Heart left ventricle (tissue), 13 donors: ENCODE measurements around the gene HERC6.

Experiments used
- CTCF ChIP-seq, 12 donors: fragments of 200-600 bp; sonication (generic) in 4 of 12; IDR thresholded peaks; one replicate each; pipeline versions ENCODE4 v1.5.0 to v1.8.0; 2018 to 2022; ENCODE audit warnings: antibody characterized with exemption in 12 of 12, mild to moderate bottlenecking in 5 of 12
- POLR2A ChIP-seq, 2 donors: fragments of 450-650 bp; IDR thresholded peaks; one replicate each; pipeline ENCODE4 v1.6.1; 2017; ENCODE audit warnings: antibody characterized with exemption in 2 of 2, mild to moderate bottlenecking in 2 of 2, moderate library complexity in 2 of 2
- donor health status: ischemic (EF 13 %, LVEDD 7.1; RV severe dilation, severe dysfunction).
- donor health status: DM: no; HTN: yes; CAD: no.
- donor health status: DM: no; HTN: no; CAD: no.
- donor health status: ischemic (EF 25% LVEDD 6.9; RV normal size, moderate dysfunction).
- donor health status: ischemic (EF 25% LVEDD 5.7; RV mildly dilated, moderate dysfunction).
- donor health status: ischemic (EF 35%, LVEDD 5.7; RV mildly dilated, moderate dysfunction).
- donor health status: nonischemic (EF 11% LVEDD 7.7; RV severe dilation, severe dysfunction).
- donor health status: DM: yes; HTN: yes; CAD: no.
- donor health status: PGD.
- donor health status: ischemic (EF 29% LVEDD 5.4; RV normal size, mild dysfunction).
- donor health status: nonischemic (EF 23%, LVEDD 6.1; RV moderate dilation, normal function).

DNA sequence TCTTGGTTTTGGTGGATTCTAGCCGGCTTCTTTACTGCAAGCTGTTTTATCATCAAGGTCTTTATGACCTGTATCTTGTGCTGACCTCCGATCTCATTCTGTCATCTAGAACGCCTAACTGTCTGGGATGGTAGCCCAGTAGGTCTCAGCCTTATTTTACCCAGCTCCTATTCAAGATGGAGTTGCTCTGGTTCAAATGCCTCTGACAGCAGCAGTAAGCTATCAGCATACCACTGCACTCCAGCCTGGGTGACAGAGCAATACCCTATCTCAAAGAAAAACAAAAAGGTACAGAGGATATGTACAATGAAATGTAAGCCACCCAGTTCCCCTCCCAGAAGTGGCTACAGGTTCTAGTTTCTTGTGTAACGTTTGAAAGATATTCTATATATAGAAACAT lies 36.1 kb downstream of the HERC6 start:
- no peak for TF ChIP-seq CTCF (IDR thresholded peaks at IDR 0.05)
- TF ChIP-seq POLR2A (IDR thresholded peaks at IDR 0.05) = no peak
